Measurements from ENCODE around the gene LIG3.
"Not testable (repeated sequence)": the region's sequence is repeated elsewhere in the genome, so short reads cannot be mapped to it uniquely, and the experiment has no call there.

The LIG3 gene

GRCh38 chr17:34999456-34999855 is 19.1 kb downstream of the LIG3 start:
- no peak for DNase-seq (ENCODE audit: low read depth)

- not testable (repeated sequence) for DNase-seq (ENCODE audit: low read depth)
Observed at GRCh38 chr17:35000965-35001364, 20.7 kb downstream of the LIG3 start.

- DNase-seq (ENCODE audit: low read depth): no peak
Observed at GRCh38 chr17:35001549-35001948, 21.2 kb downstream of the LIG3 start.

- DNase-seq (ENCODE audit: low read depth): no peak
Observed at GRCh38 chr17:35002876-35003551, 22.7 kb downstream of the LIG3 start.

GRCh38 chr17:35003778-35004177 is 23.5 kb downstream of the LIG3 start:
- no peak for DNase-seq (ENCODE audit: low read depth)

GRCh38 chr17:35006345-35006744 is 26.0 kb downstream of the LIG3 start:
- DNase-seq (ENCODE audit: low read depth): no peak

GRCh38 chr17:35006961-35007360 is 26.6 kb downstream of the LIG3 start:
- no peak for DNase-seq (ENCODE audit: low read depth)

GRCh38 chr17:35010093-35010492 is 29.8 kb downstream of the LIG3 start:
- no peak for DNase-seq (ENCODE audit: low read depth)

- DNase-seq (ENCODE audit: low read depth): no peak
Observed at GRCh38 chr17:35011671-35012216, 31.4 kb downstream of the LIG3 start.

GRCh38 chr17:35016369-35016768 is 36.1 kb downstream of the LIG3 start:
- no peak for DNase-seq (ENCODE audit: low read depth)

- no peak for DNase-seq (ENCODE audit: low read depth)
Observed at GRCh38 chr17:35017021-35017420, 36.7 kb downstream of the LIG3 start.

GRCh38 chr17:35018814-35019213 is 38.5 kb downstream of the LIG3 start:
- no peak for DNase-seq (ENCODE audit: low read depth)

GRCh38 chr17:35019386-35020179 is 39.3 kb downstream of the LIG3 start:
- no peak for DNase-seq (ENCODE audit: low read depth)

GRCh38 chr17:35021520-35022380 is 41.4 kb downstream of the LIG3 start:
- no peak for DNase-seq (ENCODE audit: low read depth)

- DNase-seq (ENCODE audit: low read depth): peak; percentile 59
Observed at GRCh38 chr17:35022536-35023063, 42.3 kb downstream of the LIG3 start.

- no peak for DNase-seq (ENCODE audit: low read depth)
Observed at GRCh38 chr17:35023538-35023937, 43.2 kb downstream of the LIG3 start.

GRCh38 chr17:35025541-35025940 is 45.2 kb downstream of the LIG3 start:
- no peak for DNase-seq (ENCODE audit: low read depth)

GRCh38 chr17:35028097-35028496 is 47.8 kb downstream of the LIG3 start:
- DNase-seq (ENCODE audit: low read depth): not testable (repeated sequence)

GRCh38 chr17:35028531-35029262 is 48.4 kb downstream of the LIG3 start:
- no peak for DNase-seq (ENCODE audit: low read depth)

GRCh38 chr17:35030780-35031179 is 50.5 kb downstream of the LIG3 start:
- no peak for DNase-seq (ENCODE audit: low read depth)

GRCh38 chr17:35038453-35038852 is 58.1 kb downstream of the LIG3 start:
- no peak for DNase-seq (ENCODE audit: low read depth)
